Bronchial epithelial cell (primary cell): ENCODE measurements around the gene MECR. TPM values are rescaled to one million over a fixed set of nuclear protein-coding genes. Genes with fewer than 3 reads are reported as not detected.

Experiments used
- DNase-seq: peaks from one replicate; pipeline ENCODE4 v3.0.0-alpha.2; 2010; ENCODE audit warnings: low read depth
- FAIRE-seq: peaks from 2 replicates; lab custom pipeline; 2011; peaks lifted over from hg19 to GRCh38; lab: Jason Lieb, UNC
- H3K27me3 ChIP-seq: 2 replicates; pipeline ENCODE4 v1.5.1; 2011; ENCODE audit warnings: low read length; ENCODE audit not compliant: control insufficient read depth, insufficient read depth
- H3K36me3 ChIP-seq: 2 replicates; pipeline ENCODE4 v1.5.1; 2011; ENCODE audit warnings: low read length; ENCODE audit not compliant: control insufficient read depth, insufficient read depth
- H3K4me3 ChIP-seq: 2 replicates; pipeline ENCODE4 v1.5.1; 2011; ENCODE audit warnings: mild to moderate bottlenecking, low read depth, low read length, control low read depth
- CTCF ChIP-seq: IDR thresholded peaks from 2 replicates; pipeline ENCODE4 v1.5.1; 2011; ENCODE audit warnings: mild to moderate bottlenecking, moderate library complexity, low read length, control low read depth, inconsistent platforms; ENCODE audit not compliant: insufficient read depth, severe bottlenecking
- total RNA-seq: library from RNA; depleted of rRNA; stranded (reverse); fragments of >200 nt; gene quantifications from 2 replicates; pipeline ENCODE4 v1.2.1, GENCODE V29; 2014

MECR gene
- total RNA-seq, 1 donor from 2014 or later = 28.2 TPM

DNA sequence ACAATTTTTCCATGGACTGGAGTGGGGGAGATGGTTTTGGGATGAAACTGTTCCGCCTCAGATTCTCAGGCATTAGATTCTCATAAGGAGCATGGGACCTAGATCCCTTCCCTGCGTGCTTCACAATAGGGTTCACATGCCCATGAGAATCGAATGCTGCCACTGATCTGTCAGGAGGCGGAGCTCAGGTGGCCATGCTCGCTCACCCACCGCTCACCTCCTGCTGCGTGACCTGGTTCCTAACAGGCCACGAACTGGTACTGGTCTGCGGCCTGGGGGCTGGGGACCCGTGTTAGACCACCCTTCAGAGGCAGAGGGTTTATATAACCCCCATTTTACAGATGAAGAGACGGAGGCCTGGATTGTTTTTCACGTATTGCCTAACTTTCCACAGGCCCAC, 32.7 kb downstream of the MECR start:
- no peak overlapping the region for H3K4me3 ChIP-seq
- TF ChIP-seq CTCF = no peak
- H3K36me3 ChIP-seq = peaks cover 35% of the 10 kb centered on the region
- peak; percentile 55 for FAIRE-seq
- no peaks in the 10 kb centered on the region for H3K27me3 ChIP-seq
- no peak for DNase-seq

DNA sequence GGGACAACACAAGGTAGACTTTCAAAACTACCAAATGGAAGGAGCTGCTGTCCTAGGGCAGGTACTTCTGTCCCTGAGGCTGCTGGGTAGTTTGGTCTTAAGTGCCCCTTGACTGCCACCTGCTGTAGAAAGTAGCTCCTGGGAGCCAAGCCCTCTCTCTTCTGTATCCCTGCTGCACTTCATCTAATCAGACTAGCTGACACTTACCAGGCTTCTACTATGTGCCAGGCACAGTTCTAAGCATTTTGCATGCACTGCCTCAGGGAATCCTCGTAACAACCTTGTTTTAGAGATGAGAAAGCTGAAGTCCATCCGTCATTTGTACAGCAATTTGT, 33.2 kb downstream of the MECR start:
- FAIRE-seq = no peak
- H3K36me3 ChIP-seq = peaks cover 35% of the 10 kb centered on the region
- H3K27me3 ChIP-seq = no peaks in the 10 kb centered on the region
- peak; percentile 62 for DNase-seq
- H3K4me3 ChIP-seq = no peak overlapping the region
- peak; percentile 74 for TF ChIP-seq CTCF

- FAIRE-seq (no peak), DNase-seq (peak; percentile 55)
- no peak for TF ChIP-seq CTCF
- no peak overlapping the region for H3K4me3 ChIP-seq
- peaks cover 35% of the 10 kb centered on the region for H3K36me3 ChIP-seq
- H3K27me3 ChIP-seq = no peaks in the 10 kb centered on the region
These were observed 33.7 kb downstream of the MECR start for GRCh38 chr1:29196863-29197589.

- no peak for DNase-seq
- no peak for FAIRE-seq
- no peaks in the 10 kb centered on the region for H3K27me3 ChIP-seq
- TF ChIP-seq CTCF = no peak
- no peak overlapping the region for H3K4me3 ChIP-seq
- H3K36me3 ChIP-seq = peaks cover 29% of the 10 kb centered on the region
These were observed 34.8 kb downstream of the MECR start for GRCh38 chr1:29195881-29196291.

GRCh38 chr1:29193879-29194455, 36.8 kb downstream of the MECR start:
- no peak for TF ChIP-seq CTCF
- no peaks in the 10 kb centered on the region for H3K27me3 ChIP-seq
- FAIRE-seq (no peak), DNase-seq (no peak)
- peaks cover 21% of the 10 kb centered on the region for H3K36me3 ChIP-seq
- H3K4me3 ChIP-seq = no peak overlapping the region
